Measurements from ENCODE around the gene TBC1D7. TPM values are rescaled to one million over a fixed set of nuclear protein-coding genes. Genes with fewer than 3 reads are reported as not detected.

TBC1D7 gene
- total RNA-seq, 1 experiment from 2014 or later, result 18.5 TPM

DNA sequence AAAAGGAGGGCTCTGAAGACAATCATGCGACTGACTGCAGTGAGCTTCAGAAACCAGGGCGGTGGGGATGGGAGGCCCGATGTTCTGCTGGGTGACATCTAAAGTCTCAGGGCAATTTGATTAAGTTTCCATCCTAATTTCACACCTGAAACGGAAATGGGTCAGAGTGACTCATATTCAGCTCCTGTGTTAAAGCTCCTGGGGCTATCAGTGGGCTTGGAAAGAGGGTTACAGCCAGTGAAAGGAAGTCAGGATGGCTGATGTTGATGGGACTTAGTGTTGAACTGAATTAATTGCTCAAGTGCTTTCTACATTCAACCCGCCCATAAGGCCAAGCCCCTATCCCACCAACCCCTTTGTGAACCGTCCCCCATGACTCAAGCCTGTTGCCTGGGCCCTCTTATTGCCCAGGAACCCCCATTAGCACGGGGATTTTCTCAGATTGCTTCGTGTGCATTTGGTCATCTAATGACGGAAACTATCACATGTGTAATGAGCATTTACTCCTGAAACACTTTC is 47.1 kb upstream of the TBC1D7 start:
- Histone ChIP-seq H3K79me2 (ENCODE audit: low read length) (no peaks in the 10 kb centered on the region), H3K9me3 (ENCODE audit: low read length) (no peaks in the 10 kb centered on the region), H3F3A (ENCODE audit: low read length, unreplicated experiment) (no peaks in the 10 kb centered on the region), H3K36me3 (ENCODE audit: low read depth, low read length) (no peaks in the 10 kb centered on the region), H2AFZ (ENCODE audit: low read length) (no peak overlapping the region), H3K9ac (ENCODE audit: low read length) (no peak overlapping the region), H3K4me1 (ENCODE audit: insufficient read depth, low read length) (peaks cover 11% of the 10 kb centered on the region), H4K20me1 (ENCODE audit: low read length) (no peaks in the 10 kb centered on the region), H3K4me2 (ENCODE audit: low read length) (no peak overlapping the region), H3K27me3 (ENCODE audit: low read length) (no peaks in the 10 kb centered on the region), H3K27ac (ENCODE audit: low read length) (no peak overlapping the region), H3K4me3 (ENCODE audit: low read length) (no peak overlapping the region), H3K9me2 (replicated peaks; ENCODE audit: low read length) (no peaks in the 10 kb centered on the region)
- POLR2A ChIA-PET (ENCODE audit: unreplicated experiment), result no interaction called here
- BruUV-seq (replicated peaks), result no TSS peak
- TF ChIP-seq EZH2phosphoT487 (IDR thresholded peaks at IDR 0.05; ENCODE audit: borderline replicate concordance, low read length), result no peak
- TF ChIP-seq EZH2 (IDR thresholded peaks at IDR 0.05; ENCODE audit: low read length, unreplicated experiment), result no peak
- no peak for TF ChIP-seq CTCF (conservative IDR thresholded peaks at IDR 0.05; ENCODE audit: low read depth, low read length)
- ATAC-seq, result no peak
- CTCF ChIA-PET, result no interaction called here
- intact Hi-C loops (cut with micrococcal nuclease), result no loop called here
- no peak for DNase-seq

- Histone ChIP-seq H3K9ac (ENCODE audit: low read length) (no peak overlapping the region), H3K4me3 (ENCODE audit: low read length) (no peak overlapping the region), H3K27ac (ENCODE audit: low read length) (no peak overlapping the region), H4K20me1 (ENCODE audit: low read length) (no peaks in the 10 kb centered on the region), H3K79me2 (ENCODE audit: low read length) (no peaks in the 10 kb centered on the region), H2AFZ (ENCODE audit: low read length) (no peak overlapping the region), H3K4me1 (ENCODE audit: insufficient read depth, low read length) (peaks cover 9% of the 10 kb centered on the region), H3K9me3 (ENCODE audit: low read length) (no peaks in the 10 kb centered on the region), H3F3A (ENCODE audit: low read length, unreplicated experiment) (no peaks in the 10 kb centered on the region), H3K36me3 (ENCODE audit: low read depth, low read length) (no peaks in the 10 kb centered on the region), H3K9me2 (replicated peaks; ENCODE audit: low read length) (no peaks in the 10 kb centered on the region), H3K27me3 (ENCODE audit: low read length) (no peaks in the 10 kb centered on the region), H3K4me2 (ENCODE audit: low read length) (no peak overlapping the region)
- ATAC-seq, result no peak
- TF ChIP-seq EZH2 (IDR thresholded peaks at IDR 0.05; ENCODE audit: low read length, unreplicated experiment), result no peak
- no peak for TF ChIP-seq EZH2phosphoT487 (IDR thresholded peaks at IDR 0.05; ENCODE audit: borderline replicate concordance, low read length)
- CTCF ChIA-PET, result no interaction called here
- no peak for DNase-seq
- BruUV-seq (replicated peaks), result no TSS peak
- intact Hi-C loops (cut with micrococcal nuclease), result no loop called here
- POLR2A ChIA-PET (ENCODE audit: unreplicated experiment), result no interaction called here
These were observed 45.6 kb upstream of the TBC1D7 start for GRCh38 chr6:13373919-13374318.

DNA sequence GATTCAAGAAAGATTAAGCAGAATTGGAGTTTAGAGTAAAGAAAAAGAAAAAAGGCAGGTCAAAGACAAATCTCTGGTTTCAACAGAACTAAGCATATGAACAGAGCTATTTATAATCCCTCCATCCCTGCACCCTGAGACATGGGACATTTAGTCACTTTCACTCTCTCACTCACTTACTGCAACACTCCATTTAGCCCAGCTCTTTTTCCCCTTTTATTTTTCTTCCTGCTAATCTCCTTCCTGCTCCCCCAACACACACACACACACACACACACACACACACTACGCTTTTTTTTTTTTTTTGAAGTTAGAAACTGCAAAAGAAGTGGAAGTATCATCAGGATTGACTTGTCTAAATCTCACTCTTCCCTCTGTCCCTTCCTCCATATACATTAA is 45.1 kb upstream of the TBC1D7 start:
- Histone ChIP-seq H3K79me2 (ENCODE audit: low read length) (no peaks in the 10 kb centered on the region), H2AFZ (ENCODE audit: low read length) (no peak overlapping the region), H3K36me3 (ENCODE audit: low read depth, low read length) (no peaks in the 10 kb centered on the region), H3K9me3 (ENCODE audit: low read length) (no peaks in the 10 kb centered on the region), H3K4me1 (ENCODE audit: insufficient read depth, low read length) (peaks cover 12% of the 10 kb centered on the region), H3K4me2 (ENCODE audit: low read length) (no peak overlapping the region), H3K27me3 (ENCODE audit: low read length) (no peaks in the 10 kb centered on the region), H3K9me2 (replicated peaks; ENCODE audit: low read length) (no peaks in the 10 kb centered on the region), H3K27ac (ENCODE audit: low read length) (no peak overlapping the region), H3K9ac (ENCODE audit: low read length) (no peak overlapping the region), H3K4me3 (ENCODE audit: low read length) (no peak overlapping the region), H4K20me1 (ENCODE audit: low read length) (no peaks in the 10 kb centered on the region), H3F3A (ENCODE audit: low read length, unreplicated experiment) (no peaks in the 10 kb centered on the region)
- POLR2A ChIA-PET (ENCODE audit: unreplicated experiment), result no interaction called here
- ATAC-seq, result no peak
- intact Hi-C loops (cut with micrococcal nuclease), result no loop called here
- CTCF ChIA-PET, result no interaction called here
- no TSS peak for BruUV-seq (replicated peaks)
- TF ChIP-seq CTCF (conservative IDR thresholded peaks at IDR 0.05; ENCODE audit: low read depth, low read length) (no peak), EZH2phosphoT487 (IDR thresholded peaks at IDR 0.05; ENCODE audit: borderline replicate concordance, low read length) (no peak), EZH2 (IDR thresholded peaks at IDR 0.05; ENCODE audit: low read length, unreplicated experiment) (no peak)
- DNase-seq, result no peak

All from PC-3 (cell line).